OCI-LY3 (cell line): ENCODE measurements around the gene ASCL1.

Source experiments
- H2AFZ ChIP-seq: fragments of 200-600, 300-600 bp; shearing (Covaris generic); 2 replicates; pipeline ENCODE4 v1.6.0; 2014; ENCODE audit warnings: antibody characterized with exemption, low read depth, low read length
- H3K27ac ChIP-seq: fragments of 200-600, 300-600 bp; sonication (generic); 2 replicates; pipeline ENCODE4 v1.5.1; 2014; ENCODE audit warnings: mild to moderate bottlenecking, low read length, moderate library complexity, mixed read lengths
- H3K27me3 ChIP-seq: fragments of 200-600, 300-600 bp; sonication (generic); 2 replicates; pipeline ENCODE4 v1.6.1; 2014; ENCODE audit warnings: low read depth, low read length, mixed read lengths
- H3K36me3 ChIP-seq: fragments of 200-600, 300-600 bp; sonication (generic); replicated peaks from 2 replicates; pipeline ENCODE3; 2014; ENCODE audit warnings: low read depth, low read length, mixed read lengths
- H3K4me1 ChIP-seq: fragments of 300-600, 200-600 bp; sonication (generic); 2 replicates; pipeline ENCODE4 v1.6.1; 2014; ENCODE audit warnings: low read length, mixed read lengths
- H3K4me2 ChIP-seq: fragments of 200-600, 300-600 bp; sonication (generic); 2 replicates; pipeline ENCODE4 v1.6.1; 2014; ENCODE audit warnings: low read length, mixed read lengths
- H3K4me3 ChIP-seq: fragments of 300-600, 200-600 bp; sonication (generic); 2 replicates; pipeline ENCODE4 v1.5.1; 2014; ENCODE audit warnings: antibody characterized with exemption, mild to moderate bottlenecking, low read length, moderate library complexity
- H3K79me2 ChIP-seq: fragments of 300-600, 200-600 bp; shearing (Covaris generic); 2 replicates; pipeline ENCODE4 v1.6.1; 2014; ENCODE audit warnings: mild to moderate bottlenecking, low read length, mixed read lengths
- H3K9ac ChIP-seq: fragments of 300-600, 200-600 bp; shearing (Covaris generic); 2 replicates; pipeline ENCODE4 v1.6.0; 2014; ENCODE audit warnings: mild to moderate bottlenecking, low read length, moderate library complexity
- H3K9me3 ChIP-seq: fragments of 200-600, 300-600 bp; shearing (Covaris generic); 2 replicates; pipeline ENCODE4 v1.6.1; 2014; ENCODE audit warnings: low read length, mixed read lengths; ENCODE audit not compliant: insufficient read depth
- H4K20me1 ChIP-seq: fragments of 200-600, 300-600 bp; sonication (generic); 2 replicates; pipeline ENCODE4 v1.6.1; 2016; ENCODE audit warnings: low read length, mixed read lengths; ENCODE audit not compliant: insufficient read depth
- CTCF ChIP-seq: fragments of 200-600, 300-600 bp; sonication (generic); IDR thresholded peaks from 2 replicates; pipeline ENCODE4 v1.5.1; 2014; ENCODE audit warnings: antibody characterized with exemption, low read length, low read depth
- EZH2phosphoT487 ChIP-seq: fragments of 200-600 bp; shearing (Covaris generic); IDR thresholded peaks from 2 replicates; pipeline ENCODE4 v1.6.1; 2018; ENCODE audit warnings: antibody characterized with exemption, mixed run types, low read depth

ASCL1 gene

GRCh38 chr12:102963796-102964195 lies 6.3 kb downstream of the ASCL1 start:
- Histone ChIP-seq H3K4me2 (no peak overlapping the region), H3K4me1 (no peaks in the 10 kb centered on the region), H3K27me3 (no peaks in the 10 kb centered on the region)

DNA sequence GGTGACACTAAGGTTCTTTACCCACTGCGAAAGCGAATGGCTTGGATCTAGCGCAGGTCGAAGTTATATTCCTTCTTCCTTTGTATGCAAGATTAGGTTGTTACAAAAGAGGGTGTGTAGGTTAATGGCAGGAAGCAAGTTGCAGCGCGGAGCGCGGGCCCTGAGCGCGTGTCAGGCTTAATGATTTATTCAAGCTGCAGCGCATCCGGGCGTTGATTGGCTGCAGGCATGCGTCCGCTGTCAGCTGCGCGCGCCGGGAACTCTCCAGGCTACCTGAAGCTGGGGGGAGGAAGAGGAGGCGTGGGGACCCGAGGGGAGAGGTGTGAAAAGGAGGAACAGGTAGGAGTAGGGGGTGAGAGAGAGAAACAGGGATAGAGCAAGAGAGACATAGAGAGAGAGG lies 7.4 kb downstream of the ASCL1 start:
- TF ChIP-seq CTCF (no peak), EZH2phosphoT487 (no peak)
- no peak overlapping the region for H3K4me3 ChIP-seq
- no peaks in the 10 kb centered on the region for H4K20me1 ChIP-seq
- H3K27me3 ChIP-seq = no peaks in the 10 kb centered on the region
- H3K79me2 ChIP-seq = no peaks in the 10 kb centered on the region
- H3K36me3 ChIP-seq = no peaks in the 10 kb centered on the region
- no peaks in the 10 kb centered on the region for H3K4me1 ChIP-seq
- no peak overlapping the region for H2AFZ ChIP-seq
- 0 out of 2 replicates have a peak, but pooled peaks cover 5% of the 10 kb centered on the region for H3K9me3 ChIP-seq
- H3K4me2 ChIP-seq = no peak overlapping the region
- no peak overlapping the region for H3K9ac ChIP-seq
- no peak overlapping the region for H3K27ac ChIP-seq

More at GRCh38 chr12:102963796-102964195, 6.3 kb downstream of the ASCL1 start:
- Histone ChIP-seq H3K9me3 (0 out of 2 replicates have a peak, but pooled peaks cover 5% of the 10 kb centered on the region), H3K9ac (no peak overlapping the region), H4K20me1 (no peaks in the 10 kb centered on the region), H3K36me3 (no peaks in the 10 kb centered on the region), H3K4me3 (no peak overlapping the region), H3K79me2 (no peaks in the 10 kb centered on the region), H3K27ac (no peak overlapping the region), H2AFZ (no peak overlapping the region)
- TF ChIP-seq CTCF = no peak
- no peak for TF ChIP-seq EZH2phosphoT487

GRCh38 chr12:102965281-102966155 lies 8.0 kb downstream of the ASCL1 start:
- Histone ChIP-seq H3K36me3 (no peaks in the 10 kb centered on the region), H3K79me2 (no peaks in the 10 kb centered on the region), H3K9ac (no peak overlapping the region), H3K9me3 (0 out of 2 replicates have a peak, but pooled peaks cover 5% of the 10 kb centered on the region), H3K4me3 (no peak overlapping the region), H3K27ac (no peak overlapping the region), H3K4me1 (no peaks in the 10 kb centered on the region), H4K20me1 (no peaks in the 10 kb centered on the region), H3K27me3 (no peaks in the 10 kb centered on the region), H3K4me2 (no peak overlapping the region), H2AFZ (no peak overlapping the region)
- TF ChIP-seq EZH2phosphoT487 (no peak), CTCF (no peak)

GRCh38 chr12:102966200-102966863 lies 8.9 kb downstream of the ASCL1 start:
- H3K4me2 ChIP-seq = no peak overlapping the region
- H2AFZ ChIP-seq = no peak overlapping the region
- no peaks in the 10 kb centered on the region for H3K4me1 ChIP-seq
- TF ChIP-seq EZH2phosphoT487 (no peak), CTCF (no peak)
- no peak overlapping the region for H3K27ac ChIP-seq
- H4K20me1 ChIP-seq = no peaks in the 10 kb centered on the region
- no peaks in the 10 kb centered on the region for H3K79me2 ChIP-seq
- H3K36me3 ChIP-seq = no peaks in the 10 kb centered on the region
- 0 out of 2 replicates have a peak, but pooled peaks cover 5% of the 10 kb centered on the region for H3K9me3 ChIP-seq
- no peak overlapping the region for H3K4me3 ChIP-seq
- H3K9ac ChIP-seq = no peak overlapping the region
- no peaks in the 10 kb centered on the region for H3K27me3 ChIP-seq
